Nephron progenitor cell (in vitro differentiated cells): ENCODE measurements around the gene PSPC1.
"Not testable (repeated sequence)": the region's sequence is repeated elsewhere in the genome, so short reads cannot be mapped to it uniquely, and the experiment has no call there.

Experiments
- DNase-seq: peaks from one replicate; pipeline ENCODE4 v3.0.0; 2021
- H3K27ac Mint-ChIP-seq: 2 replicates; pipeline ENCODE4 v1.8.0; 2021; ENCODE audit warnings: mild to moderate bottlenecking, moderate library complexity, mixed read lengths
- H3K27me3 Mint-ChIP-seq: 2 replicates; pipeline ENCODE4 v1.8.0; 2021; ENCODE audit warnings: mild to moderate bottlenecking, low read depth, mixed read lengths; ENCODE audit not compliant: poor library complexity
- H3K36me3 Mint-ChIP-seq: 2 replicates; pipeline ENCODE4 v1.8.0; 2021; ENCODE audit warnings: low read depth, mixed read lengths
- H3K4me1 Mint-ChIP-seq: 2 replicates; pipeline ENCODE4 v1.8.0; 2021; ENCODE audit warnings: mixed read lengths
- H3K4me3 Mint-ChIP-seq: 2 replicates; pipeline ENCODE4 v1.8.0; 2021; ENCODE audit warnings: mild to moderate bottlenecking, moderate library complexity, mixed read lengths
- H3K9me3 Mint-ChIP-seq: 2 replicates; pipeline ENCODE4 v1.8.0; 2021; ENCODE audit warnings: mild to moderate bottlenecking, moderate library complexity, mixed read lengths
- TF ChIP-seq, protein P1 (sequence below): fragments of 200-600 bp; sonication (generic); IDR thresholded peaks from 2 replicates; pipeline ENCODE4 v1.5.0; 2021; ENCODE audit warnings: antibody characterized with exemption

Gene PSPC1

DNA sequence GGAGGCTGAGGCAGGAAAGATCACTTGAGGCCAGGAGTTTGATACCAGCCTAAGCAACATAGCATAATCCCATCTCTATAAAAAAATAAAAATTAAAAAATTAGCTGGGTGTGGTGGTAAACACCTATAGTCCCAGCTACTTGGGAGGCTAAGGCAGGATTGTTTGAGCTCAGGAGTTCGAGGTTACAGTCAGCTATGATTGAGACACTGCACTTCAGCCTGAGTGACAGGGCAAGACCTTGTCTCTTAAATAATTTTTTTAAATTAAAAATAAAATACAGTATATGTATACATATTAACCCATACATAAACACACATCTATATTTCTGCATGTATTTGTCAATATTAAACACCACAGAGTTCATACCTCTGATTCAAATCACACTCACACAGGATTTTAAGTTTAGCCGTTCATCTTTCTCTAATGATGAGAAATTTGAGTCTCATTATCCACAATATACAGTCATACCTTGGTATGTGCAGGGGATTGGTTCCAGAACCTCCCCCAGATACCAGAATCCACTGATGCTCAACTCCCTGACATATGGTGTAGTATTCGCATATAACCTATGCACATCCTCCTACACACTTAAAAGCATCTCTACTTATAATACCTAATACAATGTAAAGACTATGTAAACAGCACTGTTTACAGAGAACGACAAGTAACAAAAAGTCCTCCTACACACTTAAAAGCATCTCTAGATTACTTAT lies 44.7 kb downstream of the PSPC1 start:
- H3K27ac Mint-ChIP-seq: no peak overlapping the region
- H3K27me3 Mint-ChIP-seq: no peaks in the 10 kb centered on the region
- H3K9me3 Mint-ChIP-seq: no peaks in the 10 kb centered on the region
- no peak overlapping the region for H3K4me3 Mint-ChIP-seq
- no peak for DNase-seq
- peaks cover 87% of the 10 kb centered on the region for H3K36me3 Mint-ChIP-seq
- no peaks in the 10 kb centered on the region for H3K4me1 Mint-ChIP-seq
- TF ChIP-seq, protein P1, sequence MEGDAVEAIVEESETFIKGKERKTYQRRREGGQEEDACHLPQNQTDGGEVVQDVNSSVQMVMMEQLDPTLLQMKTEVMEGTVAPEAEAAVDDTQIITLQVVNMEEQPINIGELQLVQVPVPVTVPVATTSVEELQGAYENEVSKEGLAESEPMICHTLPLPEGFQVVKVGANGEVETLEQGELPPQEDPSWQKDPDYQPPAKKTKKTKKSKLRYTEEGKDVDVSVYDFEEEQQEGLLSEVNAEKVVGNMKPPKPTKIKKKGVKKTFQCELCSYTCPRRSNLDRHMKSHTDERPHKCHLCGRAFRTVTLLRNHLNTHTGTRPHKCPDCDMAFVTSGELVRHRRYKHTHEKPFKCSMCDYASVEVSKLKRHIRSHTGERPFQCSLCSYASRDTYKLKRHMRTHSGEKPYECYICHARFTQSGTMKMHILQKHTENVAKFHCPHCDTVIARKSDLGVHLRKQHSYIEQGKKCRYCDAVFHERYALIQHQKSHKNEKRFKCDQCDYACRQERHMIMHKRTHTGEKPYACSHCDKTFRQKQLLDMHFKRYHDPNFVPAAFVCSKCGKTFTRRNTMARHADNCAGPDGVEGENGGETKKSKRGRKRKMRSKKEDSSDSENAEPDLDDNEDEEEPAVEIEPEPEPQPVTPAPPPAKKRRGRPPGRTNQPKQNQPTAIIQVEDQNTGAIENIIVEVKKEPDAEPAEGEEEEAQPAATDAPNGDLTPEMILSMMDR: no peak

DNA sequence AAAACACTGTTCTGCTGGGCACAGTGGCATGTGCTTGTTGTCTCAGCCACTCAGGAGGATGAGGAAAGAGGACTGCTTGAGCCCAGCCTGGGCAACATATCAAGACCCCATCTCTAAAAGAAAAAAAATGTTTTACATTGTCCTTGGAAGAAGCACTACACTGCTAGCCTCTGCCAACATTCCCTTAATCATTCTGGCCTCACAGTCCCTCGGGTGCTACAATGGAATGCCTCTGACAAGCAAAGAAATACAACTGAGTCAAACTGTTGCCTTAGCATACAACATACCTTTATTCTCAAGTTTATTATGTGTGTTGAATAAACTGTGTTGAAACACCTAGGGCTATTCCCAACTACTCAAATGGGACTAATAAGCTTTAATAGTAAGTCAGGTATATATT lies 56.1 kb downstream of the PSPC1 start:
- H3K4me1 Mint-ChIP-seq: no peaks in the 10 kb centered on the region
- no peak overlapping the region for H3K27ac Mint-ChIP-seq
- H3K36me3 Mint-ChIP-seq: peaks cover 67% of the 10 kb centered on the region
- TF ChIP-seq, protein P1: no peak
- no peak overlapping the region for H3K4me3 Mint-ChIP-seq
- no peak for DNase-seq
- no peaks in the 10 kb centered on the region for H3K27me3 Mint-ChIP-seq
- H3K9me3 Mint-ChIP-seq: no peaks in the 10 kb centered on the region

DNA sequence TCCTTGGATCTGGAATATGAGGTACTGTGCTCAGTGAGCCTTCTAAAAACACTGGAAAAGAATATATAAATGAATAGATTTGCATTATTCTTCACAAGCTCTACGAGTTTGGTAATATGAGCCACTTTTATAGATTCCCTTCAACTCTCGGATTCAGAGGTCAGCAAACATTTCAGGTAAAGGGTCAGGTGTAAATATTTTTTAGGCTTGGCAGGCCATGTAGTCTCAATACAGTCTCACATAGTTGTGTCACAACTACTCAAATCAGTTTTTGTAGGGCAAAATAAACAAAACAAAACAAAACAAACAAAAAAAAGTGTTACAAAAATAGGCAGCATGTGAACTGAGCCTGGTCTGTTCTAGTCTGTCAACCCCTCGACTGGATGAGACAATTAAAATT lies 57.4 kb downstream of the PSPC1 start:
- H3K4me3 Mint-ChIP-seq: no peak overlapping the region
- TF ChIP-seq, protein P1: no peak
- H3K27me3 Mint-ChIP-seq: no peaks in the 10 kb centered on the region
- DNase-seq: no peak
- peaks cover 70% of the 10 kb centered on the region for H3K36me3 Mint-ChIP-seq
- no peaks in the 10 kb centered on the region for H3K4me1 Mint-ChIP-seq
- peak overlapping the region; percentile 44 for H3K27ac Mint-ChIP-seq
- H3K9me3 Mint-ChIP-seq: no peaks in the 10 kb centered on the region

DNA sequence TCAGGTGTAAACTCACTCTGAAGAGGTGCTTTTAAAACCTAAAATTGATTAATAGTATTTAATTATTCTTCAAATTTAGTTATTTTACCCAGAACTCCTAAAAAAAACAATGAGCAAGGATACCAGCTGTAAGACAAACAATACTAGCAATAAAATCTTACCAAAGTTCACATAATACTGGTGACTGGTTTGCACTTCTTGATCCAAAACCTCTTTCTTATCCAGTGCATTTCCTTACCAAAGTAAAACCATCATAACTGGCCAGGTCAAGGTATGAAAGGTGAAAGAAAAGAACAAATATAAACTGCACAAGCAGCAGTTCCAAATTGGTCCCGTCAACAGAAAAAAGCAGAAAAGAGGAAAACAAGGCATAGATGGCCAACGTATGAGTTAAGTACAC lies 62.7 kb downstream of the PSPC1 start:
- Mint-ChIP-seq H3K27me3 (no peaks in the 10 kb centered on the region), H3K4me3 (no peak overlapping the region), H3K9me3 (no peaks in the 10 kb centered on the region), H3K27ac (peak overlapping the region; percentile 11), H3K4me1 (no peaks in the 10 kb centered on the region), H3K36me3 (peaks cover 50% of the 10 kb centered on the region)
- TF ChIP-seq, protein P1: no peak
- DNase-seq: no peak

DNA sequence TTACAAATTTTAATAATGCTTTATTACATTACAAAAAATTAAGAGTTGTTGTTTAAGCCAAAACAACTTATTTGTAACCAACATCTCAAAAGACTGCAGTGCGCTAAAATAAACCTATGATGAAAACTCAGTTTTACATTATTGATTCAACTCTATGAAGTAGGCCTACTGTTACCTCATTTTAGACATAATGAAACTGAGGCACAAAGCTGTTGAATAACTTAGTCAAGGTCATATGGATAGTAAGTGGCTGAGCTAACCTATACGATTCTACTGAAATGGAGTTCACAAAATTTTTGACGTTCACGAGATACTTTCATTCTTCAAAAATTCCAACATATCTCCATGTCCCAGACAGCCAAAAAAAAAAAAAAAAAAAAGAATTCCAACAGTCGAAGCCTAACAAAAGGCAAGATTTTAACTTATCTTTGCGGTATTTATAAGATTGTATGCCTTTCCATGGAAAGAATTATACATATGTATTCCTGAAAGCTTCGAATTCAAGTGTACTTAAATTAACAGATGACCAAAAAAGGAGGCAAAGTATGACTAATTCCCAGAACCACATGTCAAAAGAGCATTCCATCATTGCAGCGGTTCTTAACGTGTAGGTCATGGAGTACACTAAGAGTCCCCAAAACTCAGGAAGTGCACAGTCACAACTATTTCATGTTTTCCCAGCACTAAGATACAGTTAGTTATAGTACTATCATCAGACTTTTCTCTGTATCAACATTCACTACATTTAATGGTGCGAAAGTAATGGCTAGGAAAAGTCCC lies 69.4 kb downstream of the PSPC1 start:
- Mint-ChIP-seq H3K27ac (no peak overlapping the region), H3K27me3 (no peaks in the 10 kb centered on the region), H3K4me3 (no peak overlapping the region), H3K36me3 (peaks cover 23% of the 10 kb centered on the region), H3K9me3 (no peaks in the 10 kb centered on the region), H3K4me1 (peaks cover 4% of the 10 kb centered on the region)
- DNase-seq: no peak
- TF ChIP-seq, protein P1: no peak

DNA sequence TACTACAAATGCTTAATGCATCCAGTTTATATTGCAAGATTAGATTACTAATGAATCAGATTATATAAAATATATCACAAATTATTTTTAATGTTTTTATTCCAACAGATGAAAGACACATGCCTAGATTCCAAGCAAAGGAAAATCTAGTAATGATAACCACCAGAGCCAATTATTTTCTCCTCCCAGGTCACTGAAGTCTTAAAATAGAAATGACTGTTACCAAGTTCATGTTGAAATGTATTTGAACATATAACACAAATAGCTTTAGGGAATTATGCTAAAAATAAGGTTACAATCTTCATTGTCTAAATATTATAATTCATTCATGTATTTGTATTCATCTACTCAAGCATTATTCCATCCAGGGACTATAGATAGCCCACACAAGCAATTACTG lies 73.0 kb downstream of the PSPC1 start:
- peaks cover 17% of the 10 kb centered on the region for H3K36me3 Mint-ChIP-seq
- H3K9me3 Mint-ChIP-seq, H3K4me1 Mint-ChIP-seq, DNase-seq, H3K27ac Mint-ChIP-seq, H3K27me3 Mint-ChIP-seq, H3K4me3 Mint-ChIP-seq: not testable (repeated sequence)

DNA sequence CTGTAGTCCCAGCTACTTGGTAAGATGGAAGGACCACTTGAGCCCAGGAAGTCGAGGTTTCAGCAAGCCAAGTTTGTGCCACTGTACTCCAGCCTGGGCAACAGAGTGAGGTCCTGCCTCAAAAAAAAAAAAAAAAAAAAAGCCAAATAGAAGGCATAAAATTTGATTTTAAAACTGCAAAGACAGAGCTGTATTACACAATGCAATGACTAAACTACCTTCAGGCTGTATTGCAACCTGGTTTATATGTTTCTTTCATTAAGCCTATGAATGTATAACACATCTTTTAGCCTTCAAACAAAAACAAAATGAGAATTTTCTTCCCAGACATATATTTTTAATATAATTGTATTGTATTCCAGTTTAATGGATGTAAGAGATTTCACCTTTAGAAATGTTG lies 73.7 kb downstream of the PSPC1 start:
- not testable (repeated sequence) for H3K9me3 Mint-ChIP-seq
- H3K36me3 Mint-ChIP-seq: peaks cover 14% of the 10 kb centered on the region
- peak overlapping the region; percentile 79 for H3K27ac Mint-ChIP-seq

DNA sequence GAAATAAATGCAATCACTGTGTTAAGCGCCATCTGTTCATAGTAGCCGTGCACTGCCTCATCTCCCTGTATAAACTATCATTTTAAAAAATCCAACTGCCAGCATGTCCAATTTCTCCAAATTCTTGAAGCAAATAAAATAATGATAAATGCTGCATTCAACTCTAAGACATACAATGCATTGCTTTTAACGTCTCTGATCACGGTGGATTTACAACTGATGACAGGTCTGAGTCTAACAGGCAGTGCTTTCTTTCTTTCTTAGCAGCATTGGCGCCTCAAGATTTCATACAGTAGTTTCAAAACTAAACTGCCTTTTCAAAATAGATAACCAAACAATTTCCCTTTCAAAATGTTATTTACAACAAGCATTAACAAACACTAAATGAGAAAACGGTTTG lies 78.5 kb downstream of the PSPC1 start:
- DNase-seq, H3K4me3 Mint-ChIP-seq, H3K4me1 Mint-ChIP-seq, H3K27me3 Mint-ChIP-seq, H3K27ac Mint-ChIP-seq, H3K9me3 Mint-ChIP-seq: not testable (repeated sequence)
- H3K36me3 Mint-ChIP-seq: peaks cover 14% of the 10 kb centered on the region

More for the DNA sequence above, 73.7 kb downstream of the PSPC1 start:
- not testable (repeated sequence) for H3K27me3 Mint-ChIP-seq, H3K4me3 Mint-ChIP-seq, DNase-seq, H3K4me1 Mint-ChIP-seq

DNA sequence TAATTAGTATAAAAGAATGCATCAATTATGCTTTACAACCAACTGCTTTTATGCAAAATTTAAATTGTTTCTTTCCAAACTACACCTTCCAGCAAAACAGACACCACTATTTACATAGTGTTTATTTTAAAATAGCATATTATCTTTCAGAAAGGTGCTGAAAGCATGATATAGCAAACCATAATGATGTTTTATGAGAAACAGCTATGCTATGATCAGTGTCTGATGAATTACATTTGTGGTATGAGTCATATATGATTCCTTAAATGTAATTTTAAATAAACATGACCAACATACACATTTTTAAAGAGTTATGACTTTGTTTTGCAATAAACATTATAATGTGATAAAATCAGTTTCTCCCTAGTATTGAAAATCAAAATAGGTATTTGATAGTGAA lies 81.1 kb downstream of the PSPC1 start:
- H3K36me3 Mint-ChIP-seq, H3K9me3 Mint-ChIP-seq, DNase-seq, H3K4me3 Mint-ChIP-seq, H3K27ac Mint-ChIP-seq, H3K4me1 Mint-ChIP-seq, H3K27me3 Mint-ChIP-seq: not testable (repeated sequence)
